SU-DHL-6 (cell line): ENCODE measurements around the gene PRMT1.

Experiments used
- H2AFZ ChIP-seq: fragments of 200-600 bp; sonication (generic); 2 replicates; pipeline ENCODE4 v1.6.1; 2014; ENCODE audit warnings: low read depth, mild to moderate bottlenecking, moderate library complexity, mixed read lengths, antibody characterized with exemption, low read length; ENCODE audit not compliant: severe bottlenecking
- H3F3A ChIP-seq: fragments of 200-600 bp; shearing (Covaris generic); 2 replicates; pipeline ENCODE4 v1.6.0; 2016; ENCODE audit warnings: antibody characterized with exemption, mild to moderate bottlenecking; ENCODE audit not compliant: insufficient read depth
- H3K27ac ChIP-seq: fragments of 200-600 bp; sonication (generic); 2 replicates; pipeline ENCODE4 v1.5.1; 2016; ENCODE audit warnings: low read depth, mild to moderate bottlenecking, low read length, moderate library complexity, mixed read lengths
- H3K27me3 ChIP-seq: fragments of 200-600 bp; sonication (generic), shearing (Covaris generic); 2 replicates; pipeline ENCODE4 v1.6.0; 2014; ENCODE audit warnings: mild to moderate bottlenecking, low read length
- H3K36me3 ChIP-seq: fragments of 200-600 bp; sonication (generic); 2 replicates; pipeline ENCODE4 v1.6.1; 2014; ENCODE audit warnings: mild to moderate bottlenecking, low read length, mixed read lengths
- H3K4me2 ChIP-seq: fragments of 300-600, 200-600 bp; shearing (Covaris generic), sonication (generic); 2 replicates; pipeline ENCODE4 v1.6.0; 2014; ENCODE audit warnings: low read length, low read depth, mild to moderate bottlenecking; ENCODE audit not compliant: poor library complexity, severe bottlenecking
- H3K4me3 ChIP-seq: fragments of 200-600 bp; sonication (generic); 2 replicates; pipeline ENCODE4 v1.5.1; 2014; ENCODE audit warnings: antibody characterized with exemption, low read length, mild to moderate bottlenecking, mixed read lengths; ENCODE audit not compliant: insufficient read depth, poor library complexity, severe bottlenecking
- H3K79me2 ChIP-seq: fragments of 200-600 bp; sonication (generic); 2 replicates; pipeline ENCODE4 v1.6.1; 2014; ENCODE audit warnings: mild to moderate bottlenecking, low read length, moderate library complexity; ENCODE audit not compliant: insufficient read depth
- H3K9ac ChIP-seq: fragments of 200-600 bp; sonication (generic); 2 replicates; pipeline ENCODE4 v1.7.0; 2014; ENCODE audit warnings: mild to moderate bottlenecking, low read length
- H3K9me2 ChIP-seq: fragments of 200-600 bp; sonication (generic); replicated peaks from 2 replicates; pipeline ENCODE4 v1.6.1; 2014; ENCODE audit warnings: low read length; ENCODE audit not compliant: insufficient read depth
- H3K9me3 ChIP-seq: fragments of 200-600 bp; sonication (generic); 2 replicates; pipeline ENCODE4 v1.6.1; 2014; ENCODE audit warnings: low read length, mixed read lengths; ENCODE audit not compliant: insufficient read depth
- H4K20me1 ChIP-seq: fragments of 200-600 bp; sonication (generic); 2 replicates; pipeline ENCODE4 v1.6.1; 2014; ENCODE audit warnings: low read depth, mild to moderate bottlenecking, antibody characterized with exemption, low read length, moderate library complexity, mixed read lengths
- EZH2phosphoT487 ChIP-seq: fragments of 200-600 bp; sonication (generic), shearing (Covaris generic); conservative IDR thresholded peaks from 2 replicates; pipeline ENCODE4 v1.6.1; 2018; ENCODE audit warnings: mild to moderate bottlenecking, antibody characterized with exemption, low read length, moderate library complexity, mixed read lengths
- TF ChIP-seq, protein P1 (sequence below): fragments of 200-600 bp; sonication (generic); IDR thresholded peaks from one replicate; pipeline ENCODE4 v1.5.1; 2017; ENCODE audit warnings: antibody characterized with exemption, mild to moderate bottlenecking, low read length, moderate library complexity; ENCODE audit not compliant: insufficient read depth, poor library complexity, severe bottlenecking

Gene PRMT1

GRCh38 chr19:49688531-49689132 is 11.6 kb downstream of the PRMT1 start:
- no peak overlapping the region for H2AFZ ChIP-seq
- H3F3A ChIP-seq: peaks cover 17% of the 10 kb centered on the region; the same call in 1 of the 2 replicates
- no peak overlapping the region for H3K4me2 ChIP-seq
- H3K9me3 ChIP-seq: no peaks in the 10 kb centered on the region
- H4K20me1 ChIP-seq: peaks cover 5% of the 10 kb centered on the region; the same call in 1 of the 2 replicates
- no peaks in the 10 kb centered on the region for H3K9me2 ChIP-seq
- H3K9ac ChIP-seq: no peak overlapping the region
- H3K27ac ChIP-seq: no peak overlapping the region
- no peak overlapping the region for H3K4me3 ChIP-seq
- H3K79me2 ChIP-seq: no peaks in the 10 kb centered on the region
- no peaks in the 10 kb centered on the region for H3K27me3 ChIP-seq
- H3K36me3 ChIP-seq: peaks cover 3% of the 10 kb centered on the region; the same call in 1 of the 2 replicates
- TF ChIP-seq, protein P1, sequence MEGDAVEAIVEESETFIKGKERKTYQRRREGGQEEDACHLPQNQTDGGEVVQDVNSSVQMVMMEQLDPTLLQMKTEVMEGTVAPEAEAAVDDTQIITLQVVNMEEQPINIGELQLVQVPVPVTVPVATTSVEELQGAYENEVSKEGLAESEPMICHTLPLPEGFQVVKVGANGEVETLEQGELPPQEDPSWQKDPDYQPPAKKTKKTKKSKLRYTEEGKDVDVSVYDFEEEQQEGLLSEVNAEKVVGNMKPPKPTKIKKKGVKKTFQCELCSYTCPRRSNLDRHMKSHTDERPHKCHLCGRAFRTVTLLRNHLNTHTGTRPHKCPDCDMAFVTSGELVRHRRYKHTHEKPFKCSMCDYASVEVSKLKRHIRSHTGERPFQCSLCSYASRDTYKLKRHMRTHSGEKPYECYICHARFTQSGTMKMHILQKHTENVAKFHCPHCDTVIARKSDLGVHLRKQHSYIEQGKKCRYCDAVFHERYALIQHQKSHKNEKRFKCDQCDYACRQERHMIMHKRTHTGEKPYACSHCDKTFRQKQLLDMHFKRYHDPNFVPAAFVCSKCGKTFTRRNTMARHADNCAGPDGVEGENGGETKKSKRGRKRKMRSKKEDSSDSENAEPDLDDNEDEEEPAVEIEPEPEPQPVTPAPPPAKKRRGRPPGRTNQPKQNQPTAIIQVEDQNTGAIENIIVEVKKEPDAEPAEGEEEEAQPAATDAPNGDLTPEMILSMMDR: no peak
- TF ChIP-seq EZH2phosphoT487: no peak

- Histone ChIP-seq H4K20me1 (no peaks in the 10 kb centered on the region; the same call in 1 of the 2 replicates), H3K4me2 (no peak within 1 kb of the TSS)
- no peak for TF ChIP-seq EZH2phosphoT487
- TF ChIP-seq, protein P1: peak; percentile 44
Measured at GRCh38 chr19:49689133-49690078, 12.3 kb downstream of the PRMT1 start, which contains the start of gene ADM5. TSS of gene ADM5 (plus strand) at chr19:49689594. CDS start at chr19:49689838, 244 bp downstream.

DNA sequence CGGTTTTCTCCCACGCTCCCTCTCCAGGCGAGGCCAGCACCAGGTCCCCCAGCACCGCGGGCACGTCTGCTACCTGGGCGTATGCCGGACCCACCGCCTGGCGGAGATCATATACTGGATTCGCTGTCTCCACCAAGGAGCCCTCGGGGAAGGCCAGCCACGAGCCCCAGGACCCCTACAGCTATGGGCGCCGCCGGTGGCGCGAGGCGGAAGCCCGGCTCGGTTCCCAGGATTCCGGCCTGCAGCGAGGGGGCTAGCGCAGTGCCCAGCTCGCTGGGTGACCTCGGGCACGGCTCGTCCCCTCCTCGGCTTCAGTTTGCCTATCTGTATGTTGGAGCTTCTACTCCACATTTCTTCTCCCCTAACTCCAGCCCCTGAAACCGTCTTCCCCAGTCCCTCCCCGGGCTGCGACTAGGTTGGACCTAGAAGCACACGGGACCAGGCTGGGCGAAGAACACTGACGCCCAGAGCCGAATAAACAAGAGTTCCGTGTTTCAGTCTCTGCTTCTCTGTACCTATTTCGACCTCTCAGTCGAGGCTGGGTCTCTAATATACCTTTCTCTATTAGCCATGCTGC is 13.1 kb downstream of the PRMT1 start:
- H2AFZ ChIP-seq: no peak overlapping the region
- H3K9me3 ChIP-seq: no peaks in the 10 kb centered on the region
- no peak overlapping the region for H3K27ac ChIP-seq
- TF ChIP-seq, protein P1: no peak
- no peak for TF ChIP-seq EZH2phosphoT487
- peaks cover 17% of the 10 kb centered on the region; the same call in 1 of the 2 replicates for H3F3A ChIP-seq
- H4K20me1 ChIP-seq: no peaks in the 10 kb centered on the region; the same call in 1 of the 2 replicates
- peaks cover 3% of the 10 kb centered on the region; the same call in 1 of the 2 replicates for H3K36me3 ChIP-seq
- H3K79me2 ChIP-seq: no peaks in the 10 kb centered on the region
- H3K9ac ChIP-seq: no peak overlapping the region
- H3K27me3 ChIP-seq: no peaks in the 10 kb centered on the region
- no peak overlapping the region for H3K4me2 ChIP-seq
- no peak overlapping the region for H3K4me3 ChIP-seq
- no peaks in the 10 kb centered on the region for H3K9me2 ChIP-seq

More at GRCh38 chr19:49689133-49690078, 12.3 kb downstream of the PRMT1 start, which contains the start of gene ADM5:
- no peaks in the 10 kb centered on the region for H3K9me3 ChIP-seq
- H3K27ac ChIP-seq: no peak within 1 kb of the TSS
- H3F3A ChIP-seq: peaks cover 17% of the 10 kb centered on the region; the same call in 1 of the 2 replicates
- H3K79me2 ChIP-seq: no peaks in the 10 kb centered on the region
- no peak within 1 kb of the TSS for H3K4me3 ChIP-seq
- H3K36me3 ChIP-seq: peaks cover 3% of the 10 kb centered on the region; the same call in 1 of the 2 replicates
- no peaks in the 10 kb centered on the region for H3K27me3 ChIP-seq
- H3K9me2 ChIP-seq: no peaks in the 10 kb centered on the region
- no peak within 1 kb of the TSS for H3K9ac ChIP-seq
- H2AFZ ChIP-seq: no peak within 1 kb of the TSS
